Retina (tissue), 1 donor: ENCODE data around the gene DIO1.

Experiments
- DNase-seq: peaks from one replicate; pipeline ENCODE4 v3.0.0-alpha.2; 2016

Gene DIO1

DNA sequence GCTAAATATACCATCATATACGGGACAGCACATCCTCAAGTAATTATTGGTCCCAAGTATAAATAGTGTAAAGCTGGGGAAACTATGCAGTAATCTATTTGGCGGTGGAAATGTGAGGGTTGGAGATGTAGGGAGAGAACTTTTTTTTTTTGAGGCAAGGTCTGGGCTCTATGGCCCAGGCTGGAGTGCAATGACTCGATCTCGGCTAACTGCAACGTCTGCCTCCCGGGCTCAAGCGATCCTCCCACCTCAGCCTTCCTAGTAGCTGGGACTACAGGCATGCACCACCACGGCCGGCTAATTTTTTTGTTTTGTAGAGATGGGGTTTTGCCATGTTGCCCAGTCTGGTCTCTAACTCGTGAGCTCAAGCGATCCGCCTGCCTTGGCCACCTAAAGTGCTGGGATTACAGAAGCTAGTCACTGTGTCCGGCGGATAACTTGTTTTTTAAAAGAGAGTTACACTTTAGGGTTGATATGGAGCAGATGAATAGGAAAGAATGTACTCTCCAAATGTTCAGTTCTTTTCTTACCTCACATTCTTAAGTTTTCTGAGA lies 49.6 kb downstream of the DIO1 start:
- DNase-seq = no peak

DNA sequence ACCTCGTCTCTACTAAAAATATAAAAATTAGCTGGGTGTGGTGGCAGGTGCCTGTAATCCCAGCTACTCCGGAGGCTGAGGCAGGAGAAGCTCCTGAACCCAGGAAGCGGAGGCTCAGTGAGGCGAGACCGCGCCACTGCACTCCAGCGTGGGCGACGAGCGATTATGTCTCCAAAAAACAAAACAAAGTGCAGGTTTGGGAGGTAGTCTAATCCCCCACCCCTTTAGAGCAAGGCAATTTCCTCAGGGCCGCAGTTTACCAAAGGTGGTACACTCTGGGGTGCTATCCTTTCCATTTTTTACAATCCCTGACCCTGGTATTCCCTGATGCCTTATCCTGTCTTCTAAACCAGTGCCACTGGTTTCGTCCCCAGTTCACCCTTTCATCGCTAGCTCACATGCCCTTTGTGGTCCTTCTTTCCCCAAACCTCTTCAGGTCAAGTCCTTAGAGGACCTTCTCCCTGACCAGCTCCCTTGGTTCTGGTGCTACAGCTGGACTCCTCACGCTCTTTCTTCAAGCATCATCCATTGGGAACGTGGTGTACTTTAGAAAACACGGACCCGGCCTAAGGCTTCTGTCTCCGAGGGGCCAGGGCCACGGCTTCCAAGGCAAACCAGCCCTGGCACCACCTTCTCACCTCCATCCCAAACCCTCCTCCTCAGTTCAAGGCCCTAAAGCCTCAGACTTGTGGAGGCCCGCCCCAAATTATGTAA lies 50.6 kb downstream of the DIO1 start:
- DNase-seq = no peak

DNA sequence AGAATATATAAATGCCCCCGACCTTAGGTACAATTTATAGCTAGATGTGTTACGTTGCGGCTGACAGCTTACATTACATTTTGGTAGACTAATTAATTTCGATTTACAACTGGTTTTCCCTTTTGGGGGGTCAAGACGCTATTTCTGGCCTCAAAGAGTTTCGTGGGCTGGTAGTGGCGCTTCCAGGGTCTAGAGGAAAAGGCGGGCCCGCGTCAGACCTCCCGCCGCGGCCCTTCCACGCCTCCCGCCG lies 51.1 kb downstream of the DIO1 start:
- no peak for DNase-seq

DNA sequence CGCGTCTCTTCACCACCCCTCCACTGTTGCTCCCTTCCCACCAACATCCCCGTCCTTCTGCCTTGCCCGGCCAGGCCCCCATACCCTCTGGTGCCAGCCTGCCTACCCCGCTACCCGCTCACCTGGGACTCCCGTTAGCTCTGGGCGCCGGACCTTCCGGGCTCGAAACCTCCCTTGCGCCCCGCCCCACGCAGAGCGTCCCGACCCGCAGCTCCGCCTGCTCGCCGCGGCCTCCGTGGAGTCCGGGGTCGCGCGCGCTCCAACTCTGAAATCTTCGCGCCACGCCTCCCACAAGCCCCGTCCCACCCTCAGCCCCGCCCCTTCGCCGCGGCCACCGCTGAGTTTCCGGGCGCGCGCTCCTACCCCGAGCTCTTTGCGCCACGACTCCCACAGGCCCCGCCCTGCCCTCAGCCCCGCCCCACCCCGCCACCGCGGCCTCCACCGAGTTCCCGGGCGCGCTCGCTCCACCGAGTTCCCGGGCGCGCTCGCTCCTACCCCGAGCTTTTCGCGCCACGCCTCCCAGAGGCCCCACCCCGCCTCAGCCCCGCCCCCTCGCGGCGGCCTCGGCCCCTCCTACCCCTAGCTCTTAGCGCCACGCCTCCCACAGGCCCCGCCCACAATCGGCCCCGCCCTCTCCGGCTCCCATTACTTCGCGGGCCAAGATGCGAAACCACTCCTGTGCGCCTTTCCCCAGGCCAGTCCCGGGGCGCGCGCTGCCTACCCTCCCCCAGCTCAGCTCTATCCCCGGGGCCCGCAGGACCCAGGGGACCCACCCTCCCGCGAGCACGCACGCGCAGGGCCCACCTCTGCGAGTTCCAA lies 51.7 kb downstream of the DIO1 start, which contains the start of gene IFT25:
Gene IFT25, minus strand, starts transcription at position 267 of the 819 bp plus-strand sequence. CDS start 5,617 bp downstream, outside the sequence.
- peak; percentile 92 for DNase-seq

DNA sequence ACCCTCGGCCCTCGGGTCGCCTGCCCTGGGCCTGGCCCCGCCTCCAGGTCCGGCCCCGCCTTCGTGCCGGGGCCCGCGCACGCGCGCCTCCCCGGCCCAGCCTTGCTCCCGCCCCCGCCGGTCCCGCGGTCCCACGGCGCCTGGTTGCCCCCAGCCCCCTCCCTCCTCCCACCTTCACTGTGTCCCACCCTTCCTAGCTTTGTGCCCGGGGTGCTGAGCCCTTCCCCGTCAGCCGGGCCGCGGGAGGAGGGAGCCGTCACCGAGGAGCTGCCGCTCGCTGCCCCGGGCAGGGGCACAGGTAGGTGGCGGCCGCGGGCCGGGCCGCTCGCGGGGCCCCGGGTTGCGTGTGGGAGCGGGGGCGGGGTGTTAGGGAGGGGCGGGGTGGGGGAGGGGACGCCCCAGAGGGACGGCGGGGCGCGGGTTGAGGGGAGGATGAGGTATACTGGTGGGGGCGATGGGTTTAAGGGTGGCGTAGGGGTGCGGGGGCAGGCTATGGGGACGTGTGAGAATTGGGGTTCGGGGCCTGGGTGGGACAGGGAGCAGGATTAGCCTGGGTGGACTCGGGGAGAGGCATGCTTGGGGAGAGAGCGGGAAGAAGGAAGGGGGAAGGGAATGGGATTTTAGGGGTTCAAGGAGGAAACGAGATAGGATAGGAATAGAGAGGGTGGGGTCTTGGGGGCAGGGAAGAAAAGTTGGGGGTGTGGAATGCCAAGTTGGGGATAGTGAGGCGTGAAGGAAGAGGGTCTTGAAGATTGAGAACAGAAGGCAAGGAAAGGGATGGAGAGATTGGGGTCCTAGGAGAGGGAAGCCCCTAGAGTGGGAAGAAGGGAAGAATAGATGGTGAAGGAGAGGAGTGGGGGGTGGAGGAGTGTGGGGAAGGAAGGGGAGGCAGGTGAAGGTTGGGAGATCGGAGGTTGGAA lies 52.5 kb downstream of the DIO1 start, which contains the start of gene LRRC42:
Gene LRRC42, plus strand, starts transcription at position 99 of the 920 bp plus-strand sequence. CDS start 5,650 bp downstream, outside the sequence.
- DNase-seq = no peak

DNA sequence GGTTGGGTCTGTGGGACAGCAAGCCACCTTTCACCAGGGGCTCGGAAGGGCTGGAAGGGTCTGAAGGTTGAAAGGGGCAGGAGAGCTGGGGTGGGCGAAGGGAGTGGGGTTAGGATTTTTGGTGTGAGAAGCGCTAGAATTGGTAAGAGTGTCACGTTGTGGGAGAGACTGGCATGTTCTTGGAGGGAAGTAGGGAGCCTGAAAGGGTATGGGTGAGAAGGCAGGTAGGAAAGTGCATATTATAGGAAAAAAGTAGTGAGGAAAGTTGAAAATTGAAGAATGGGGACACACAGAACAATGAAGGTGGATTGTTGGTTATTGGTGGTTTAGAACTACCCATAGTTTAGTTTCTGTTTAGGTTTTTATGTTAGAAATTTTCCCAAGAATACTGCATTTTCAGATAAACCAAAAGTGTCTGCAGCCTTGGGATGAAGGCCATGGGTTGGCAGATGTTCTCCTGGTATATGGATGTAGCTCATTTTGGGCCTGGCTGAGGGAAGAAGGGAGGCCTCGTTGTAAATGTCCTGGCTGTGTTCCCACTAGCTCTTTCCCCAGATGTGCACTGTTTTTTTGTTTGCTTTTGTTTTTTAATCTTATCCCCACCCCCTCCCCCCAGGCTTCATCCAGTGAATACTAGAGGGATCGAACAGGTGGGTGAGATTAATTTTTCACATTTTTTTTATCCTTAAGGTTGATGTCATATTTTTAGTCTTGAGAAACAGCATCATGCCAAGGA lies 53.4 kb downstream of the DIO1 start:
- peak; percentile 6 for DNase-seq

DNA sequence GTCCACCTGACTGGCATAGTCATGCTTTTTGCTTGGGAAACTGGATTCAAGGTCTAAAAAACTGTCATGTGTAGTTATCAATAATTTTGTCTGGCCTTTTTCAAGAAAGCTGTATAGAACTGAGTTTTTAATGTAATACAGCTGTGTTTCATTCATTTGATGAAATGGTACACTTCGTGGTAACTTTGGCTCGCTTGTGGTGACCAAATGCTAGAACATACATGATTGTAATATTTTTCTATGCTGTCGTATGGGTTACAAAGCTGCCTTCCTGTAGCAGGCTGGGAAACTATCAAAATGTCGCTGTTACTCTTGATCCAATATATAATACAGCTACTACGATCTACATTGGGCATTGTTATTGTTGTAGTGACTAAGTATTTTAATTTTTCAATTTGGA lies 54.3 kb downstream of the DIO1 start:
- no peak for DNase-seq

DNA sequence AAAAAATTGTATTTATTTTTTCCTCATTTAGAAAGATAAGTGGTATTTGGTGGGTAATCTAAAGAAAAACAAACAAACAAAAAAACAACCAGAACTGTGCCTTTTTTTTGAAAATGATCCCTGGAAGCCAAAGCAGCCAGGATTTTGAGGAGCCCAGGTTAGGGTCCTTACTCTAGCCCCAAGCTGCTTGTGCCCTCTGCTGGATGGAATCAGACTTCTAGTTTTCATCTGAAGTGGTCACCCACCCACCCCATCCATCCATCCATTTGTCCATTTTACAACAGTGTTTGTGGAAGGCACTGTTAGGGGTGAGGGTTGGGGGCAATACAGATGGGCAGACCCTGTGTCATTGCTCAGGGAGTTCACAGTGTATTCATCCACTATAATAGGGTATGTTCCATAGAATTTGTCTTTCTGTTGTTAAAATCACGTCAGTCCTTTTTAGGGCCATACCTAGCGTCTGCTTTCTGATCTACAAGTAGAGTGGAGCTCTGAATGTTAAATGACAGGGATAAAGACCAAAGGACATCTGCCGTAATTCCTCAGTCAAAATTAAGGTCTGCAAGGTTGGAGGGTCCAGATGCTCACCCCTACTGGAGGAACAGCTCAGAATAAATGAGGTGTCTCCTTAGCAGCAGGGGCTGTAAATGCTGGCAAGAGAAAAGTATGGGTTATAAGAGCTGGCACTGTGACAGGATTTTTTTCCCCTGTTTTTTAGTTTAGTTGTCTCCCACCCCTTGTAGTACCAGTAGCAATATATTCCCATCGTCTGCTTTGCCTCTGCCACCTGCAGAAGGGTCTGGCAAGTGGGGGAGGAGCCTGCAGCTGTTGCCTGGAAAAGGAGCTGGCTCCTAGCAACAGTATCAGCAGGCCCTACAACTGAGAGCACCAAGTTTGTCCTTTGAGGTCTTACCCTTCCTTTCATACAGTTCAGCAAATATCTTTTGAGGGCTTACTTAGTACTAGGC lies 55.3 kb downstream of the DIO1 start:
- DNase-seq = peak; percentile 48

DNA sequence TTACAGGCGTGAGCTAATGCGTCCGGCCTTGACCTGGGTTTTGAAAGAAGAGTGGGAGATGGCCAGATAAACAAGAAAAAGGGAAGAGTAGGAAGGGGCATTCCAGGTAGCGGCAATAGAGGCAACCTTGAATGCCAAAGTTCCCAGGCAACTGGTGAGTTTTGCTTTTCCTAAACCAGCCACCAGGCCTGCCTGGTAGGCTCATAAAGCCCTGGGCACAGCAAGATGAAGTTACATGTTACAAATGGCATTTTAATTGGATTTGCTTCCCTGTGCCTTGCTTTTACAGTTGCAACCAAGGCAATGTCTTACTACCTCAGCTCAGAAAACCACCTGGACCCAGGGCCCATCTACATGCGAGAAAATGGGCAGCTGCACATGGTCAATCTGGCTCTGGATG lies 57.7 kb downstream of the DIO1 start:
- DNase-seq = no peak

DNA sequence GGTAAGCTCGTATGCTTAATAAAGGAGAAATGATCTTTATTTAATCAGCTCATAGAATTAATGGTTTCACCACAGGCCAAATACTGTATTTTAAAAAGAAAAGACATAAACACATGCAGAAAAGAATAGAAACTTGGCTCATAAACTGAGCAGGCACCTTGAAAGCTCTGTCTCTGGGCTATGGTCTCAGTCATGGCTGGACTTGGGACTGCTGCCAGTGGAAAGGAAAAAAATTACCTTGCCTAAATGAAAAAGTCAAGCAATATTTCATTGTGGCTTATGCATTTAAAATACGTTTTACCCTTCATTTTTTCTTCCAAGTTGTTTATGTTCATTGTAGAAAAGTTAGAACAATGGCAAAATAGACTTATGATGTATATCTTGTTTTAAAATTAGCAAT lies 60.1 kb downstream of the DIO1 start:
- no peak for DNase-seq

DNA sequence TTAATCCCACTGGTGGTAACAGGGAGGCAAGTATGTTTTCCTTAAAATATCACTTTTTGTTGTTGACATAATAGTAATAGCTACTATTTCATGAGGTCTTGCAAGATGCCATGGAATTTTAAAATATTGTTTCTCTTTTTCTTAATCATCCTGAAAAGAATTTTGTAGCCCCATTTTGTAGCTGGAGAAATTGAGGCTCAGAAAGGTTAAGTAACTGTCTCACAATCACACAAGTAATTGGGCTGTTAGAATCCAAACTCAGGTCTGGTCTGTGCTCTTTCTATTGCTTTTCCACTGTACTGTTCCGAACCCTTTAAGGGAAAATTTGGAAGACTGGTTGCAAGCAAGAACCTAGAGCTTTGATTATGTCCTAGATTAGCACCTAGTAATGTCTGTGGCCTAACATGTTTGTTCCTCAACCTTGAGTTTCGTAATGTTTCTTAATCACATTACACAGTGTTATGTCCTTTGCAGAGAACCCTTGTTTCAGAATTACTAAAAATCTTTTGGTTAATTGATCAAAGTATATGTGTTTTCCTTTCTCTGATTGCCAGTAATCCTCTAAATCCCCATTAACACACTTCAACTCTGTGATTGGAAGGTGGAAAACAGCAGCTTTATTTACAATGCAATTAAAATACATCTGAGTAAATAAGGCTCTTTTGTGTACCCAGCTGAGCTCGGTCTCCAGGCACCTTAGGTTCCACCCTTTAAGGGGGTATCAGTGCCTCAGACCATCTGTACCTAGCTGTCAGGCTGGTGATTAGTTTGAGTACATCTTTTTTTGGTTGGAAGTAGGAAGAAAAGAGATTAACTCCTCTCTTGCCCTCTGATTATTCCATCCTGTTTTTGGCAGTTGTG lies 62.6 kb downstream of the DIO1 start:
- DNase-seq = no peak

DNA sequence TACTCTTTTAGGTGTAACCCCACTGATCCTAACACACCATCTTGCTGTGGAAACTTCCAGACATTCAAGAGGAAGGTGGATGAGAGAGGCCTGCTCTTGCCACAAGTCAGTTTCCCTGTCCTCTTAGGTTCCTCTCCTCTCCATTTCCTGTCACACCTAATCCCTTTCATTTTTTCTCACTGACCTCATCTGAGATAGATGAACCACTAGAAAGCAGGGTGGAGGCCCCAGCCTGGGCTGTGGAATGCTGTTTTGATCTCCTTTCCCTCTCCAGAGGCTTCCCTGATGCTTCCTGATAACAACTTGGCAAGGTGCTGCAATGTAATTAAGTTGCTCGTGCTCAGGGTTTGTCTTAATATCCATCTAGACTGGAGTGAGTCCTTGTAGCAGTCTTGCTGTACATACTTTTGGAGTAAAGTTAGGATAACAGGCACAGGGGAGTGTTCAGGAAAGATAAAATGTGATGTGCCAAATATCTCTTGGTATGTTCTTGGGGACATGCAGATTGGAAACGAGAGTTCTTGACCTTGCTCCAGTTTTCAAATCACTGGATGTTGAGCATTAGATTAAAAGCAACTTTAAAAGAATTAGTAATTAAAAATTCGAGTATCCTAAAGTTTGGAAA lies 63.3 kb downstream of the DIO1 start:
- no peak for DNase-seq

DNA sequence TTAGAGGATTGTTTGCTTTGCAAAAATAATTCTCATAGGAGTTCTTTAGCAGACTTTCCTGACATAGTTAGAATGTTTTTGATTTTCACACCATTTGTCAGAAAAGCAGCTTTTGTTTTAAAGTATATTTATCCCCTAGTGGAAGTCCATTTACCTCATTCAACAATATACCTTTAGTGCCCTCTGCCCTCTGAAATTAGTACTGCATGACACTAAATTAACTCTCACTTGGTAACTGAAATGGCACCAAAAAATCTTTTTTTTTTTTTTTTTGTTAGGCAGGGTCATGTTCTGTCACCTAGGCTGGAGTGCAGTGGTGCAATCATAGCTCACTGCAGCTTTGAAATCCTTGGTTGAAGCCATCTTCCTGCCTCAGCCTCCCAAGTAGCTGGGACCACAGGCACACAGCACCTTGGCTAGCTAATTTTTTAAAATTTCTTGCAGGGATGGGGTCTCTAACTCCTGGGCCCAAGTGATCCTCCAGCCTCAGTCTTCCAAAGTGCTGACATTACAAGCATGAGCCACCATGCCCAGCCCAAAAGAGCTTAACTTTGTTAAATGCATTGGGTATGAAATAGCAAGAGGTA lies 65.8 kb downstream of the DIO1 start:
- DNase-seq = no peak
